ENCODE measurements around the gene FGFR2.

GRCh38 chr10:121552746-121553145 lies 45.5 kb downstream of the FGFR2 start:
- no peak for TF ChIP-seq GLIS3 (CRISPR knock-in tag; IDR thresholded peaks at IDR 0.05)
- no peak for TF ChIP-seq ZC3H10 (CRISPR knock-in tag; IDR thresholded peaks at IDR 0.05)
- TF ChIP-seq PATZ1 (CRISPR knock-in tag; IDR thresholded peaks at IDR 0.05; ENCODE audit: borderline replicate concordance) = no peak
- TF ChIP-seq ARNTL (CRISPR knock-in tag; IDR thresholded peaks at IDR 0.05; ENCODE audit: borderline replicate concordance, low read depth) = no peak
- TF ChIP-seq TCF4 (CRISPR knock-in tag; IDR thresholded peaks at IDR 0.05; ENCODE audit: borderline replicate concordance) = no peak
- no peak for TF ChIP-seq ESRRG (CRISPR knock-in tag; IDR thresholded peaks at IDR 0.05)
- TF ChIP-seq TOX (CRISPR knock-in tag; IDR thresholded peaks at IDR 0.05; ENCODE audit: borderline replicate concordance) = no peak

Measured in SK-N-SH treated with all-trans-retinoic acid at 6 μM for 48 hours (cell line).